H1 (cell line): ENCODE results near the gene PRSS48. TPM values are rescaled to one million over a fixed set of nuclear protein-coding genes. Genes with fewer than 3 reads are reported as not detected.

Experiments used
- CTCF ChIA-PET: fragments of 300-600 bp; sonication (Branson Sonifier 250); formaldehyde crosslinking; loops from one replicate; lab custom pipeline; 2021; ENCODE audit not compliant: partially characterized antibody; lab: Charles Lee
- POLR2A ChIA-PET: fragments of 300-600 bp; sonication (Branson Sonifier 250); formaldehyde crosslinking; loops from one replicate; lab custom pipeline; 2021; ENCODE audit warnings: inconsistent platforms; ENCODE audit not compliant: partially characterized antibody; lab: Charles Lee
- DNase-seq, 2 experiments: peaks; one replicate each; pipeline versions ENCODE4 v3.0.0 to v3.0.0-alpha.2; 2010 to 2022; ENCODE audit warnings: low spot score in 2 of 2, low read depth in 1 of 2, mixed read lengths in 1 of 2
- FAIRE-seq: peaks from 2 replicates; lab custom pipeline; 2011; peaks lifted over from hg19 to GRCh38; lab: Jason Lieb, UNC
- H2AFZ ChIP-seq: 2 replicates; pipeline ENCODE4 v1.8.1; 2012; ENCODE audit warnings: low read length, inconsistent platforms
- H2AK5ac ChIP-seq: 2 replicates; pipeline ENCODE4 v1.6.1; 2013; ENCODE audit warnings: low read depth, low read length
- H2BK120ac ChIP-seq: replicated peaks from 2 replicates; pipeline ENCODE3; 2013; ENCODE audit warnings: low read depth, low read length, inconsistent platforms
- H2BK12ac ChIP-seq: 2 replicates; pipeline ENCODE4 v1.6.1; 2013; ENCODE audit warnings: low read depth, low read length
- H2BK15ac ChIP-seq: 2 replicates; pipeline ENCODE4 v1.6.1; 2013; ENCODE audit warnings: low read length
- H2BK20ac ChIP-seq: 2 replicates; pipeline ENCODE4 v1.6.1; 2013; ENCODE audit warnings: low read length
- H2BK5ac ChIP-seq: 2 replicates; pipeline ENCODE4 v1.6.1; 2013; ENCODE audit warnings: low read depth, low read length
- H3K14ac ChIP-seq: 2 replicates; pipeline ENCODE4 v1.6.1; 2013; ENCODE audit warnings: inconsistent platforms; ENCODE audit not compliant: insufficient read length
- H3K18ac ChIP-seq: 2 replicates; pipeline ENCODE4 v1.6.1; 2013; ENCODE audit warnings: low read length; ENCODE audit errors: extremely low read depth
- H3K23ac ChIP-seq: 2 replicates; pipeline ENCODE4 v1.6.1; 2013; ENCODE audit warnings: inconsistent platforms; ENCODE audit not compliant: insufficient read length
- H3K23me2 ChIP-seq: 2 replicates; pipeline ENCODE4 v1.6.1; 2013; ENCODE audit warnings: low read depth, low read length
- H3K27ac ChIP-seq: 2 replicates; pipeline ENCODE4 v1.6.1; 2011; ENCODE audit warnings: low read depth, low read length, inconsistent platforms
- H3K27me3 ChIP-seq, 4 experiments: replicated peaks in 1 of 4; 1 replicate in 1 of 4; 2 replicates in 3 of 4; pipeline versions ENCODE4 v1.6.1 to v1.8.1; 2011 to 2013; ENCODE audit warnings: low read length in 3 of 4, mild to moderate bottlenecking in 3 of 4, inconsistent platforms in 2 of 4, mixed read lengths in 2 of 4, moderate library complexity in 1 of 4; ENCODE audit not compliant: control insufficient read depth in 3 of 4, insufficient read depth in 3 of 4; ENCODE audit errors: extremely low read depth in 1 of 4
- H3K36me3 ChIP-seq, 4 experiments: 2 replicates each; pipeline versions ENCODE4 v1.6.1 to v1.8.1; 2011 to 2013; ENCODE audit warnings: mild to moderate bottlenecking in 4 of 4, low read length in 3 of 4, moderate library complexity in 2 of 4, control low read depth in 1 of 4, inconsistent platforms in 1 of 4; ENCODE audit not compliant: insufficient read depth in 4 of 4, control insufficient read depth in 2 of 4
- H3K4ac ChIP-seq: replicated peaks from 2 replicates; pipeline ENCODE3; 2013; ENCODE audit warnings: low read length, low read depth, mixed read lengths, inconsistent platforms; ENCODE audit not compliant: insufficient read length
- H3K4me1 ChIP-seq, 4 experiments: replicated peaks in 1 of 4; 1 replicate in 1 of 4; 2 replicates in 3 of 4; pipeline versions ENCODE4 v1.6.1 to v1.8.1; 2011 to 2013; ENCODE audit warnings: low read length in 3 of 4, inconsistent platforms in 2 of 4, mixed read lengths in 1 of 4; ENCODE audit not compliant: insufficient read depth in 4 of 4, control insufficient read depth in 3 of 4
- H3K4me2 ChIP-seq, 2 experiments: 2 replicates each; pipeline versions ENCODE4 v1.6.1 to v1.8.1; 2011 to 2013; ENCODE audit warnings: low read depth in 2 of 2, low read length in 2 of 2, control low read depth in 1 of 2, inconsistent platforms in 1 of 2, mild to moderate bottlenecking in 1 of 2; ENCODE audit not compliant: insufficient read depth in 1 of 2
- H3K4me3 ChIP-seq, 4 experiments: fragments of 200-600, 300-600 bp in 1 of 4; sonication (generic), shearing (Covaris generic), sonication (Bioruptor Twin) in 1 of 4; 2 replicates each; pipeline versions ENCODE4 v1.5.1 to v1.8.1; 2011 to 2016; ENCODE audit warnings: low read length in 4 of 4, low read depth in 3 of 4, control low read depth in 2 of 4, inconsistent platforms in 2 of 4, mild to moderate bottlenecking in 2 of 4, mixed read lengths in 1 of 4, moderate library complexity in 1 of 4; ENCODE audit not compliant: insufficient read depth in 2 of 4; ENCODE audit errors: extremely low read depth in 1 of 4
- H3K56ac ChIP-seq: replicated peaks from 2 replicates; pipeline ENCODE3; 2013; ENCODE audit warnings: low read depth, mild to moderate bottlenecking, mixed read lengths, low read length, inconsistent platforms; ENCODE audit not compliant: insufficient read length
- H3K79me1 ChIP-seq: 2 replicates; pipeline ENCODE4 v1.6.1; 2013; ENCODE audit warnings: low read depth, low read length, control low read depth
- H3K79me2 ChIP-seq, 2 experiments: 2 replicates each; pipeline versions ENCODE4 v1.6.1 to v1.8.1; 2012 to 2013; ENCODE audit warnings: low read length in 2 of 2, mild to moderate bottlenecking in 2 of 2, inconsistent platforms in 1 of 2; ENCODE audit not compliant: insufficient read depth in 2 of 2, control insufficient read depth in 1 of 2
- H3K9ac ChIP-seq, 4 experiments: replicated peaks in 1 of 4; 1 replicate in 1 of 4; 2 replicates in 3 of 4; pipeline versions ENCODE4 v1.6.1 to v1.8.1; 2011 to 2013; ENCODE audit warnings: low read depth in 3 of 4, low read length in 3 of 4, control low read depth in 2 of 4, mild to moderate bottlenecking in 2 of 4, moderate library complexity in 2 of 4, inconsistent platforms in 1 of 4; ENCODE audit errors: extremely low read depth in 1 of 4
- H3K9me3 ChIP-seq, 2 experiments: 2 replicates each; pipeline versions ENCODE4 v1.6.1 to v1.8.1; 2012 to 2013; ENCODE audit warnings: mild to moderate bottlenecking in 2 of 2, moderate library complexity in 2 of 2, control low read depth in 1 of 2, inconsistent platforms in 1 of 2, low read depth in 1 of 2, low read length in 1 of 2, mixed read lengths in 1 of 2; ENCODE audit not compliant: insufficient read depth in 2 of 2
- H4K20me1 ChIP-seq, 2 experiments: replicated peaks in 1 of 2; 2 replicates each; pipeline versions ENCODE3 to v1.8.1; 2011 to 2013; ENCODE audit warnings: inconsistent platforms in 2 of 2, low read length in 2 of 2, mild to moderate bottlenecking in 1 of 2; ENCODE audit not compliant: insufficient read depth in 2 of 2, control insufficient read depth in 1 of 2
- H4K5ac ChIP-seq: 2 replicates; pipeline ENCODE4 v1.6.1; 2013; ENCODE audit warnings: low read length, low read depth, mixed read lengths, inconsistent platforms; ENCODE audit not compliant: insufficient read length
- H4K8ac ChIP-seq: 2 replicates; pipeline ENCODE4 v1.8.0; 2013; ENCODE audit warnings: mild to moderate bottlenecking, moderate library complexity, low read length, inconsistent platforms; ENCODE audit not compliant: insufficient read depth; ENCODE audit errors: extremely low read depth
- H4K91ac ChIP-seq: replicated peaks from 2 replicates; pipeline ENCODE3; 2013; ENCODE audit warnings: low read length, mixed read lengths, inconsistent platforms; ENCODE audit not compliant: insufficient read length
- CEBPB ChIP-seq: IDR thresholded peaks from 2 replicates; pipeline ENCODE4 v1.6.1; 2012; ENCODE audit warnings: low read depth, low read length
- EGR1 ChIP-seq: IDR thresholded peaks from 2 replicates; pipeline ENCODE4 v1.6.1; 2011; ENCODE audit warnings: low read depth, low read length, borderline replicate concordance
- EP300 ChIP-seq, 2 experiments: IDR thresholded peaks; 1 replicate in 1 of 2; 2 replicates in 1 of 2; pipeline ENCODE4 v1.6.1; 2011 to 2012; ENCODE audit warnings: low read depth in 2 of 2, low read length in 2 of 2, mild to moderate bottlenecking in 2 of 2, borderline replicate concordance in 1 of 2, inconsistent platforms in 1 of 2, moderate library complexity in 1 of 2
- FOSL1 ChIP-seq: IDR thresholded peaks from 2 replicates; pipeline ENCODE4 v1.6.1; 2011; ENCODE audit warnings: mild to moderate bottlenecking, low read depth, low read length, moderate library complexity; ENCODE audit not compliant: insufficient read depth
- GTF2F1 ChIP-seq: IDR thresholded peaks from 2 replicates; pipeline ENCODE4 v1.6.1; 2012; ENCODE audit warnings: low read depth, low read length, improper control_type of control experiment, borderline replicate concordance
- JUND ChIP-seq: IDR thresholded peaks from 2 replicates; pipeline ENCODE4 v1.6.1; 2011; ENCODE audit warnings: mild to moderate bottlenecking, improper control_type of control experiment, low read length
- RAD21 ChIP-seq, 2 experiments: IDR thresholded peaks in 1 of 2; conservative IDR thresholded peaks in 1 of 2; 2 replicates each; pipeline ENCODE4 v1.6.1; 2011; ENCODE audit warnings: low read depth in 2 of 2, low read length in 2 of 2, improper control_type of control experiment in 1 of 2, inconsistent platforms in 1 of 2, mild to moderate bottlenecking in 1 of 2, moderate library complexity in 1 of 2
- SP1 ChIP-seq: IDR thresholded peaks from 2 replicates; pipeline ENCODE4 v1.6.1; 2011; ENCODE audit warnings: low read depth, low read length
- SP4 ChIP-seq: IDR thresholded peaks from 2 replicates; pipeline ENCODE4 v1.6.1; 2012; ENCODE audit warnings: low read length, inconsistent platforms
- TCF12 ChIP-seq: IDR thresholded peaks from 2 replicates; pipeline ENCODE4 v1.6.1; 2011; ENCODE audit warnings: low read depth, mild to moderate bottlenecking, low read length
- ZNF274 ChIP-seq: IDR thresholded peaks from 2 replicates; pipeline ENCODE4 v1.7.0; 2012; ENCODE audit warnings: low read length, borderline replicate concordance; ENCODE audit errors: extremely low read depth
- polyA plus RNA-seq, 7 experiments: library from polyadenylated mRNA; depleted of rRNA in 3 of 7; stranded (reverse) in 5 of 7; unstranded in 2 of 7; fragments of >200 nt in 5 of 7; fragments of 200-250 nt in 2 of 7; gene quantifications; 1 replicate in 5 of 7; 2 replicates in 1 of 7; 4 replicates in 1 of 7; pipeline versions ENCODE4 v1.2.1 to v1.2.3, GENCODE V29; 2011 to 2013; ENCODE audit warnings: missing spikeins in 2 of 7, mixed read lengths in 2 of 7
- total RNA-seq: library from RNA; stranded (reverse); fragmentation: NEBNext Ultra II Directional; extraction: Animal tissue kit (Norgen Biotek cat#: 25700); gene quantifications from 2 replicates; pipeline ENCODE4 v1.2.1, GENCODE V29; 2021
- TF ChIP-seq, protein P1 (sequence below): IDR thresholded peaks from 2 replicates; pipeline ENCODE4 v1.6.1; 2012; ENCODE audit warnings: inconsistent platforms
- TF ChIP-seq, protein P2 (sequence below), 3 experiments: IDR thresholded peaks; 1 replicate in 2 of 3; 2 replicates in 1 of 3; pipeline versions ENCODE4 v1.5.1 to v1.6.1; 2011; ENCODE audit warnings: low read length in 3 of 3, mild to moderate bottlenecking in 3 of 3, inconsistent platforms in 2 of 3, low read depth in 1 of 3, moderate library complexity in 1 of 3; ENCODE audit not compliant: insufficient read depth in 1 of 3; ENCODE audit errors: control extremely low read depth in 1 of 3

The PRSS48 gene
- total and polyA plus RNA-seq, 2 of the 8 experiments (the other 6 are each of a cell fraction or from before 2014, with no cell fraction given), result not detected

DNA sequence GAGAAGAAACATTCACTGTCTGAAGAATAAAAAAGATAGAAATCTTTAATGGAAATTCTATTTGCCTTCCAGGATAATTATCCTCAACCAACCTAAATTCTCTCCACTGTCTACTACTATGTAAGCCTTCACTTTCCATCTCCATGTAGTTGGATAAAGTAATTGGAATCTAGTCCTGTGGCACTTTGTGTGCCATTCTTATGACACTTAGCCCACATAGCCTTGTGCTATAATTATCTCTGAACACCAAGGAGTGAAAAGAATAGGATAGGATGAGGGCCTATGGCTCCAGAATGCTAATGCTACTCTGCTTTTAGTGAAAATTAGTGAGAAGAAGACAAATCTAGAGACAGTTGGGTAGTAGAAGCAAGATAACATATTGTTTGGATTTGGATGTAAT lies 20.2 kb downstream of the PRSS48 start:
- Histone ChIP-seq H2BK120ac (no peak overlapping the region), H2AFZ (no peak overlapping the region), H4K91ac (no peak overlapping the region), H3K36me3 (no peaks in the 10 kb centered on the region), H3K4me2 (no peak overlapping the region), H3K9me3 (no peaks in the 10 kb centered on the region), H2BK20ac (no peak overlapping the region), H2BK12ac (no peak overlapping the region), H4K5ac (no peak overlapping the region), H3K14ac (no peak overlapping the region), H3K9ac (no peak overlapping the region), H3K18ac (no peak overlapping the region), H3K56ac (no peak overlapping the region), H3K27ac (no peak overlapping the region), H3K4me1 (peaks cover 2 to 6% (median 3%) of the 10 kb centered on the region in 4 experiments; a peak in 5 of 7 replicates), H3K79me2 (peaks cover 0 to 73% of the 10 kb centered on the region in 2 experiments; a peak in 2 of 4 replicates), H3K4ac (no peak overlapping the region), H2BK5ac (no peak overlapping the region), H4K20me1 (peaks cover 0 to 2% of the 10 kb centered on the region in 2 experiments), H3K4me3 (no peak overlapping the region), H3K27me3 (no peaks in the 10 kb centered on the region), H4K8ac (no peak overlapping the region), H3K23me2 (no peaks in the 10 kb centered on the region), H2AK5ac (no peak overlapping the region), H3K23ac (no peak overlapping the region), H2BK15ac (no peak overlapping the region), H3K79me1 (peaks cover 3% of the 10 kb centered on the region)
- ChIA-PET POLR2A (no interaction called here), CTCF (interaction anchor here (1.1 kb wide), 1 partner anchor 20 kb away, joined by 3 read pairs; no protein-coding TSS in a partner anchor)
- DNase-seq, result no peak
- FAIRE-seq, result no peak
- TF ChIP-seq RAD21 (IDR thresholded peaks at IDR 0.05 in 1 of 2, conservative IDR thresholded peaks at IDR 0.05 in 1 of 2; ENCODE audit: low read depth in 2 of 2, low read length in 2 of 2) (no peak), SP1 (no peak), ZNF274 (no peak), TCF12 (no peak), CEBPB (no peak), EP300 (IDR thresholded peaks at IDR 0.05; ENCODE audit: borderline replicate concordance in 1 of 2, low read depth in 2 of 2, low read length in 2 of 2) (no peak), SP4 (no peak), FOSL1 (no peak), EGR1 (no peak), JUND (no peak), GTF2F1 (no peak)
- TF ChIP-seq, protein P1, sequence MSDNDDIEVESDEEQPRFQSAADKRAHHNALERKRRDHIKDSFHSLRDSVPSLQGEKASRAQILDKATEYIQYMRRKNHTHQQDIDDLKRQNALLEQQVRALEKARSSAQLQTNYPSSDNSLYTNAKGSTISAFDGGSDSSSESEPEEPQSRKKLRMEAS, result no peak
- TF ChIP-seq, protein P2, sequence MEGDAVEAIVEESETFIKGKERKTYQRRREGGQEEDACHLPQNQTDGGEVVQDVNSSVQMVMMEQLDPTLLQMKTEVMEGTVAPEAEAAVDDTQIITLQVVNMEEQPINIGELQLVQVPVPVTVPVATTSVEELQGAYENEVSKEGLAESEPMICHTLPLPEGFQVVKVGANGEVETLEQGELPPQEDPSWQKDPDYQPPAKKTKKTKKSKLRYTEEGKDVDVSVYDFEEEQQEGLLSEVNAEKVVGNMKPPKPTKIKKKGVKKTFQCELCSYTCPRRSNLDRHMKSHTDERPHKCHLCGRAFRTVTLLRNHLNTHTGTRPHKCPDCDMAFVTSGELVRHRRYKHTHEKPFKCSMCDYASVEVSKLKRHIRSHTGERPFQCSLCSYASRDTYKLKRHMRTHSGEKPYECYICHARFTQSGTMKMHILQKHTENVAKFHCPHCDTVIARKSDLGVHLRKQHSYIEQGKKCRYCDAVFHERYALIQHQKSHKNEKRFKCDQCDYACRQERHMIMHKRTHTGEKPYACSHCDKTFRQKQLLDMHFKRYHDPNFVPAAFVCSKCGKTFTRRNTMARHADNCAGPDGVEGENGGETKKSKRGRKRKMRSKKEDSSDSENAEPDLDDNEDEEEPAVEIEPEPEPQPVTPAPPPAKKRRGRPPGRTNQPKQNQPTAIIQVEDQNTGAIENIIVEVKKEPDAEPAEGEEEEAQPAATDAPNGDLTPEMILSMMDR (IDR thresholded peaks at IDR 0.05; ENCODE audit: control extremely low read depth in 1 of 3, insufficient read depth in 1 of 3, low read depth in 1 of 3, low read length in 3 of 3), result no peak
